Fibroblast of pulmonary artery (primary cell): ENCODE results near the gene MRPL10.

ENCODE experiments used
- DNase-seq: peaks from one replicate; pipeline ENCODE4 v3.0.0-alpha.2; 2010; ENCODE audit warnings: low read depth
- H3K4me3 ChIP-seq: replicated peaks from 2 replicates; pipeline ENCODE4 v1.5.1; 2011; ENCODE audit warnings: low read depth, mild to moderate bottlenecking, control low read depth, low read length, moderate library complexity
- TF ChIP-seq, protein P1 (sequence below): IDR thresholded peaks from 2 replicates; pipeline ENCODE4 v1.5.1; 2011; ENCODE audit warnings: mild to moderate bottlenecking, control low read depth, low read length, inconsistent platforms; ENCODE audit errors: missing control alignments

MRPL10 gene

DNA sequence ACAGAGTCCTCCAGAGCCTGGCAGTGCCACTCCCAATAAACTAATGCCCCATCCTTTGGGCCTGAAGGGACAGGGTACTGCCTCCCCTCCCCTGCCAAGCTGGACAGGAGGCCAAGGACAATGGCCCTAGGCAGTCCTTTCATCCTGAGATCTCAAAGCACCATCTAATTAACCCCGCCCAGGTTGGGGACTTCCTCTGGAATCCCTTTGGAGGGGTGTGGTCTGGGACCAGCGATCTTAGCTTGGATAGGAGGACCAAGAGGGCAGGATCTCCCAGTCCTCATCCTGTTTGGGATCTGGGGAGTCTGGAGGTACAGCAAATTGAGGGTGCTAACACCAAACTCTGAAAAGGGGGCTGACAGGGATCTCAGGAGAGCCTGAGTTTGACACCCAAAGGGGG lies 37.8 kb upstream of the MRPL10 start:
- DNase-seq, result no peak
- TF ChIP-seq, protein P1, sequence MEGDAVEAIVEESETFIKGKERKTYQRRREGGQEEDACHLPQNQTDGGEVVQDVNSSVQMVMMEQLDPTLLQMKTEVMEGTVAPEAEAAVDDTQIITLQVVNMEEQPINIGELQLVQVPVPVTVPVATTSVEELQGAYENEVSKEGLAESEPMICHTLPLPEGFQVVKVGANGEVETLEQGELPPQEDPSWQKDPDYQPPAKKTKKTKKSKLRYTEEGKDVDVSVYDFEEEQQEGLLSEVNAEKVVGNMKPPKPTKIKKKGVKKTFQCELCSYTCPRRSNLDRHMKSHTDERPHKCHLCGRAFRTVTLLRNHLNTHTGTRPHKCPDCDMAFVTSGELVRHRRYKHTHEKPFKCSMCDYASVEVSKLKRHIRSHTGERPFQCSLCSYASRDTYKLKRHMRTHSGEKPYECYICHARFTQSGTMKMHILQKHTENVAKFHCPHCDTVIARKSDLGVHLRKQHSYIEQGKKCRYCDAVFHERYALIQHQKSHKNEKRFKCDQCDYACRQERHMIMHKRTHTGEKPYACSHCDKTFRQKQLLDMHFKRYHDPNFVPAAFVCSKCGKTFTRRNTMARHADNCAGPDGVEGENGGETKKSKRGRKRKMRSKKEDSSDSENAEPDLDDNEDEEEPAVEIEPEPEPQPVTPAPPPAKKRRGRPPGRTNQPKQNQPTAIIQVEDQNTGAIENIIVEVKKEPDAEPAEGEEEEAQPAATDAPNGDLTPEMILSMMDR, result no peak
- H3K4me3 ChIP-seq, result no peak overlapping the region

DNA sequence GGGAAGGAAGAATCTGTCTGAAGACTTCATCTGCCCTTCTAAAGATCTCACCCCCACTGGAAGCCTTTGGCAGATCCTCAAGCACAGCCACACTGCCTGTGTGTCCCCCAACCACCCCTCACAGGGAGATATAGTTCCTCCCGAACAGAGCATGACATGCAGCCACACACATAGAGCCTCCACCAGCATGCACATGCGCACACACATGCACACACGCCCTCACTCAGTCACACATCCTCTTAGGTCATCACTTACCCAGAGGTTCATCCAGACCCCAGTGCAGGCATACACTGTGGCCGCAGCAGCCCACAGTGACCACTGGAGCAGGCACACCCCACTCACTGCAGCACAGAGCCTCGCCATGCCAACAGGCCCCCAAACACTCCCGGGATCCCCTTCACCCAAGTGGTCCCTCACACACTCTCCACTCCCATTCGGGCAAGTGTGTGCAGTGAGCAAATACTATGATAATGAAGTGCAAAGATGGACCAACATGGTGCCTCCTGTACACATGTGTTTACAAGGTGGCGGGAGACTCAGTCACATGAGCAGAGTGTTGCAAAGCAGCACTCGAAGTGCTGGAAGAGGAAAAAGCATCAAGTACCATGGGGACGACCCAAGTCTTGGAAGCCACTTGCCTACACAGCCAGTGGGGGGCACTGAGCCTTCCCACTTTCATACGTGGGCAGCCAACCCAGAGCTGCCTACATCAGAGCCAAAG lies 36.6 kb upstream of the MRPL10 start:
- TF ChIP-seq, protein P1, result no peak
- H3K4me3 ChIP-seq, result no peak overlapping the region
- DNase-seq, result no peak

DNA sequence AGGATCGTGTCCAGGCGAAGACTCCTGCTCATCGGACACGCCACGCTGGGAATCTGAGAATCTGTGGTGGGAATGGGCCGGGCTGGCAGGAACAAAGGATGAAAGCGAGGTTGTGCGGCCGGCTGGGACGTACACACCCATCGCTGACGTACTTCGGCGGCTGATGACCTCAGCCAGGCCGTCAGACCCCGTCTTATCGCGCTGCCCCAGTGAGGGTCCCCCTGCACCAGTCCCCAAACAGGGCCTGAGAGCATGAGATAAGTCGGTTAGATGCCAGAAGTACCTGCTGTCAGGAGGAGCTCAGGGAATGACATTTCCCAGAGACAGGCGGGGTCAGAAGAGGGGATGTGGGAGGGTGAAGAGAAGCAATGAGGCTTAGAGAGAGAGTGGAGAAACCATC lies 35.6 kb upstream of the MRPL10 start:
- H3K4me3 ChIP-seq, result no peak overlapping the region
- DNase-seq, result peak; percentile 67
- TF ChIP-seq, protein P1, result no peak

DNA sequence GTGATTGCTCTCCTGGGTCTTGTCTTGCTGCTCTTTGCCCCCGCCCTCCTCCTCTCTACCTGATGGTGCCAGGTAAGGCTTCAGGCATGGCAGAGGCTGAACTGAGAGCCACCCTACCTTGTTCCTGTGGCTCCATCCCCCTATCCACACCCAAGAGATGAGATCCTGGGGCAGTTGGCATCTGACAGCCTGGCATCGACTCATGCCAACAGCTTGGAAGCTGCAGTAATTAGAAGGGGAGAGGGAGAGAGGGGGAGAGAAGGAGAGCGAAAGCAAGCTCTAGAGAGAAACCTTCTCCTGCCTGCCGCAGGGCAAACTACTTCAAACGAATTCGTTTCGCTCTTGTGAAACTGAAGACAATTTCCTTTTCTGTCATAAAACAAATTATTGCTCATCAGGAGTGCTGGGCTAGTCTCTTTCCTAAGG lies 33.5 kb upstream of the MRPL10 start:
- DNase-seq, result no peak
- TF ChIP-seq, protein P1, result no peak
- H3K4me3 ChIP-seq, result no peak overlapping the region

DNA sequence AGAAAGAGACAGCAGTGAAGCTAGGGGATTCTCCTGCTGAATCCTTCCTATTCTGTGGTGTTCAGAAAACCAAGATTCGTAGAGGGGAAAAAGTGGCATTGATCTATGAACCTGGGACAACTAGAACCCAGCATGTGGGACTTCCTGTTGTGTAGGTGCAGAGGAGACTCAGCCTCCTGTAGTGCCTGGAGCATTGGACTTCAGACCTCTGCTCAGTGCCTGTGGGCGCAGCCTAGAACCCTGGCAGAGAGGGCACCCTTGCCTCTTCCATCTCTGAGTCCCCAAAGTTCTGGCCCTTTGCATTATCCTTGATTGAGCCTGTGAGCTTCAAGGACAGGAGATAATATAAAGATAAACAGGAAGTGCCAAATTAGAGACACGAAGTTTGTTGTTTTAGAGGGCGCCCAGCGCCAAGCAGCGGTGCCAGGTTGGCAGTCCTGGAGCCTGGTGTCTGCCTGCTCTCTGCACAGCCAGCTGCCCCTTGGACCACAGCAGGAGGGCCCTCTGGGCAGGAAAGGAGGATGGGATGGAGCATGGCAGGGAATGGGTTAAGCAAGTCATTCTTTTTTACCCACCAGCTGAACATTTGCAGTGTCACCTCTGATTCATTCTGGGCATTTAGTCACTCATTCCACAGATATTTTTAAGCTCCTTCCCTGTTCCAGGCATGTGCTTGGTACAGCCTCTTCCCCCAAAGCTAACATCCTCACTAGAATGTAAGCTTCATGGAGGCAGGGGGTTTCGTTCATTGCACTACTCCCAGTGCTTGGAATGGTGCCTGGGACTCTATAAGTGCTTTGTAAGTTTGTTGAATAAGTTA lies 31.5 kb upstream of the MRPL10 start:
- H3K4me3 ChIP-seq, result no peak overlapping the region

GRCh38 chr17:47860386-47860785 lies 29.0 kb upstream of the MRPL10 start:
- no peak overlapping the region for H3K4me3 ChIP-seq
- TF ChIP-seq, protein P1, result no peak
- DNase-seq, result no peak

More for the DNA sequence above, 31.5 kb upstream of the MRPL10 start:
- peak; percentile 73 for DNase-seq
- TF ChIP-seq, protein P1, result no peak
